SK-N-SH treated with all-trans-retinoic acid at 6 μM for 48 hours (cell line): ENCODE measurements around the gene NTM.

ENCODE experiments used
- ATAC-seq: fragments of 200-7000 bp; cut with Tn5 transposase; 3 replicates; pipeline ENCODE4 v1.9.1; 2020; ENCODE audit warnings: mild to moderate bottlenecking, moderate library complexity
- ARNTL ChIP-seq: fragments of 450-650 bp; formaldehyde crosslinking; IDR thresholded peaks from 2 replicates; pipeline ENCODE4 v1.5.0; 2020; ENCODE audit warnings: low read depth, mild to moderate bottlenecking, moderate library complexity, borderline replicate concordance
- CSDC2 ChIP-seq: fragments of 250-450 bp; sonication (Bioruptor Pico); IDR thresholded peaks from 2 replicates; pipeline ENCODE4 v1.5.0; 2020; ENCODE audit warnings: mild to moderate bottlenecking, moderate library complexity
- ESRRG ChIP-seq: fragments of 250-450 bp; sonication (Bioruptor Pico); IDR thresholded peaks from 2 replicates; pipeline ENCODE4 v1.6.1; 2021; ENCODE audit warnings: mild to moderate bottlenecking
- GLIS3 ChIP-seq: fragments of 250-450 bp; sonication (Bioruptor Pico); IDR thresholded peaks from 2 replicates; pipeline ENCODE4 v1.5.0; 2020; ENCODE audit warnings: mild to moderate bottlenecking, moderate library complexity
- PPARA ChIP-seq: fragments of 250-450 bp; sonication (Bioruptor Pico); IDR thresholded peaks from 2 replicates; pipeline ENCODE4 v1.5.0; 2020; ENCODE audit warnings: mild to moderate bottlenecking, borderline replicate concordance
- RARB ChIP-seq: fragments of 250-450 bp; sonication (Bioruptor Pico); IDR thresholded peaks from 2 replicates; pipeline ENCODE4 v1.8.0; 2021; ENCODE audit warnings: mild to moderate bottlenecking, moderate library complexity
- SNAI2 ChIP-seq: fragments of 250-450 bp; sonication (Bioruptor Pico); IDR thresholded peaks from 2 replicates; pipeline ENCODE4 v1.5.0; 2020; ENCODE audit warnings: mild to moderate bottlenecking, moderate library complexity
- TCF4 ChIP-seq: fragments of 250-450 bp; sonication (Bioruptor Pico); IDR thresholded peaks from 2 replicates; pipeline ENCODE4 v1.8.0; 2021; ENCODE audit warnings: mild to moderate bottlenecking, moderate library complexity, borderline replicate concordance
- TOX ChIP-seq: fragments of 250-450 bp; sonication (Bioruptor Pico); IDR thresholded peaks from 2 replicates; pipeline ENCODE4 v1.8.0; 2021; ENCODE audit warnings: mild to moderate bottlenecking, moderate library complexity, borderline replicate concordance
- TSHZ2 ChIP-seq: fragments of 250-450 bp; sonication (Bioruptor Pico); IDR thresholded peaks from 2 replicates; pipeline ENCODE4 v1.5.0; 2020; ENCODE audit warnings: mild to moderate bottlenecking, moderate library complexity
- ZC3H10 ChIP-seq: fragments of 250-450 bp; sonication (Bioruptor Pico); IDR thresholded peaks from 2 replicates; pipeline ENCODE4 v1.5.1; 2021; ENCODE audit warnings: mild to moderate bottlenecking, moderate library complexity
- ZFP3 ChIP-seq: fragments of 250-450 bp; sonication (Bioruptor Pico); IDR thresholded peaks from 2 replicates; pipeline ENCODE4 v1.5.0; 2020; ENCODE audit warnings: mild to moderate bottlenecking, moderate library complexity
- ZFP30 ChIP-seq: fragments of 450-650 bp; formaldehyde crosslinking; IDR thresholded peaks from 2 replicates; pipeline ENCODE4 v1.5.0; 2022; ENCODE audit warnings: mild to moderate bottlenecking, moderate library complexity
- ZNF565 ChIP-seq: fragments of 450-650 bp; formaldehyde crosslinking; conservative IDR thresholded peaks from 2 replicates; pipeline ENCODE4 v1.5.0; 2020; ENCODE audit warnings: low read depth, mild to moderate bottlenecking, moderate library complexity
- ZNF70 ChIP-seq: fragments of 450-650 bp; formaldehyde crosslinking; IDR thresholded peaks from 2 replicates; pipeline ENCODE4 v1.5.0; 2020; ENCODE audit warnings: mild to moderate bottlenecking, moderate library complexity
- ZNF8 ChIP-seq: fragments of 450-650 bp; formaldehyde crosslinking; IDR thresholded peaks from 2 replicates; pipeline ENCODE4 v1.5.0; 2020; ENCODE audit warnings: mild to moderate bottlenecking, moderate library complexity
- TF ChIP-seq, protein P1 (sequence below): fragments of 250-450 bp; sonication (Bioruptor Pico); IDR thresholded peaks from 2 replicates; pipeline ENCODE4 v1.8.0; 2020; ENCODE audit warnings: mild to moderate bottlenecking, moderate library complexity, borderline replicate concordance
- TF ChIP-seq, protein P2 (sequence below): fragments of 250-450 bp; sonication (Bioruptor Pico); IDR thresholded peaks from 2 replicates; pipeline ENCODE4 v1.5.1; 2021; ENCODE audit warnings: mild to moderate bottlenecking, moderate library complexity
- TF ChIP-seq, protein P3 (sequence below): fragments of 250-450 bp; sonication (Bioruptor Pico); IDR thresholded peaks from 2 replicates; pipeline ENCODE4 v1.8.0; 2021; ENCODE audit warnings: low read depth, mild to moderate bottlenecking, moderate library complexity, borderline replicate concordance

The NTM gene

GRCh38 chr11:131549099-131549498, 178.7 kb downstream of the NTM start (continued):
- TF ChIP-seq ZNF565 (no peak), RARB (CRISPR knock-in tag) (no peak), PPARA (CRISPR knock-in tag) (no peak)

- TF ChIP-seq ZFP3 (CRISPR knock-in tag) = no peak
- TF ChIP-seq, protein P1, sequence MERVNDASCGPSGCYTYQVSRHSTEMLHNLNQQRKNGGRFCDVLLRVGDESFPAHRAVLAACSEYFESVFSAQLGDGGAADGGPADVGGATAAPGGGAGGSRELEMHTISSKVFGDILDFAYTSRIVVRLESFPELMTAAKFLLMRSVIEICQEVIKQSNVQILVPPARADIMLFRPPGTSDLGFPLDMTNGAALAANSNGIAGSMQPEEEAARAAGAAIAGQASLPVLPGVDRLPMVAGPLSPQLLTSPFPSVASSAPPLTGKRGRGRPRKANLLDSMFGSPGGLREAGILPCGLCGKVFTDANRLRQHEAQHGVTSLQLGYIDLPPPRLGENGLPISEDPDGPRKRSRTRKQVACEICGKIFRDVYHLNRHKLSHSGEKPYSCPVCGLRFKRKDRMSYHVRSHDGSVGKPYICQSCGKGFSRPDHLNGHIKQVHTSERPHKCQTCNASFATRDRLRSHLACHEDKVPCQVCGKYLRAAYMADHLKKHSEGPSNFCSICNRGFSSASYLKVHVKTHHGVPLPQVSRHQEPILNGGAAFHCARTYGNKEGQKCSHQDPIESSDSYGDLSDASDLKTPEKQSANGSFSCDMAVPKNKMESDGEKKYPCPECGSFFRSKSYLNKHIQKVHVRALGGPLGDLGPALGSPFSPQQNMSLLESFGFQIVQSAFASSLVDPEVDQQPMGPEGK = no peak
- TF ChIP-seq ARNTL = no peak
- TF ChIP-seq, protein P2, sequence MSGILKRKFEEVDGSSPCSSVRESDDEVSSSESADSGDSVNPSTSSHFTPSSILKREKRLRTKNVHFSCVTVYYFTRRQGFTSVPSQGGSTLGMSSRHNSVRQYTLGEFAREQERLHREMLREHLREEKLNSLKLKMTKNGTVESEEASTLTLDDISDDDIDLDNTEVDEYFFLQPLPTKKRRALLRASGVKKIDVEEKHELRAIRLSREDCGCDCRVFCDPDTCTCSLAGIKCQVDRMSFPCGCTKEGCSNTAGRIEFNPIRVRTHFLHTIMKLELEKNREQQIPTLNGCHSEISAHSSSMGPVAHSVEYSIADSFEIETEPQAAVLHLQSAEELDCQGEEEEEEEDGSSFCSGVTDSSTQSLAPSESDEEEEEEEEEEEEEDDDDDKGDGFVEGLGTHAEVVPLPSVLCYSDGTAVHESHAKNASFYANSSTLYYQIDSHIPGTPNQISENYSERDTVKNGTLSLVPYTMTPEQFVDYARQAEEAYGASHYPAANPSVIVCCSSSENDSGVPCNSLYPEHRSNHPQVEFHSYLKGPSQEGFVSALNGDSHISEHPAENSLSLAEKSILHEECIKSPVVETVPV (CRISPR knock-in tag) = no peak
- no peak for TF ChIP-seq TCF4 (CRISPR knock-in tag)
- ATAC-seq = no peak
These were observed 179.4 kb downstream of the NTM start for GRCh38 chr11:131549770-131550169.

DNA sequence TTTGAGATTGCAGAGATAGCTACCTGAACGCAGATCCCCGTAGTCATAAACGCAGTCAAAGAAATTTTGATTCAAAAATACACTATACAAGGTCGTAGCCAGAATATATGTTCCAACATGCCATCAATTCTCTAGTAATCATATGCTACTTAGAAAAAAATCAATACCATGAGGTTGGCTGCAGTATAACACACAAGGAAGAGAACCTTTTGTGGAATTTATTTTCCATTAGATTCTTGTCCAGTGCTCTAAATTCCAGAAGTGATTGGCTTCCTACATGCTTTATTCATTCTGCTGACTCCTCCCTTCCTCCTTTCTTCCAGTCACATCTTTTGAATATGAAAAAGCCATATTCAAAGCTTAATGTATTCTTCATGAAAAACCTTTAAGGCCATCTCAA, 189.9 kb downstream of the NTM start:
- no peak for ATAC-seq
- no peak for TF ChIP-seq PPARA (CRISPR knock-in tag)
- TF ChIP-seq ZNF8 (CRISPR knock-in tag) = no peak
- TF ChIP-seq, protein P1 = no peak
- no peak for TF ChIP-seq GLIS3 (CRISPR knock-in tag)
- TF ChIP-seq ZNF565 = no peak
- TF ChIP-seq CSDC2 (CRISPR knock-in tag) = no peak
- no peak for TF ChIP-seq ZC3H10 (CRISPR knock-in tag)
- TF ChIP-seq ESRRG (CRISPR knock-in tag) = no peak
- TF ChIP-seq, all 23 proteins: peak for 0

- TF ChIP-seq, protein P2 (CRISPR knock-in tag) = no peak
- TF ChIP-seq TOX (CRISPR knock-in tag) (no peak), ZFP3 (CRISPR knock-in tag) (no peak), PPARA (CRISPR knock-in tag) (no peak), TCF4 (CRISPR knock-in tag) (no peak), ZNF70 (CRISPR knock-in tag) (no peak), GLIS3 (CRISPR knock-in tag) (no peak), ZFP30 (no peak), TSHZ2 (CRISPR knock-in tag) (no peak), ARNTL (no peak), SNAI2 (CRISPR knock-in tag) (no peak), ZC3H10 (CRISPR knock-in tag) (no peak), ZNF565 (no peak)
- TF ChIP-seq, protein P3, sequence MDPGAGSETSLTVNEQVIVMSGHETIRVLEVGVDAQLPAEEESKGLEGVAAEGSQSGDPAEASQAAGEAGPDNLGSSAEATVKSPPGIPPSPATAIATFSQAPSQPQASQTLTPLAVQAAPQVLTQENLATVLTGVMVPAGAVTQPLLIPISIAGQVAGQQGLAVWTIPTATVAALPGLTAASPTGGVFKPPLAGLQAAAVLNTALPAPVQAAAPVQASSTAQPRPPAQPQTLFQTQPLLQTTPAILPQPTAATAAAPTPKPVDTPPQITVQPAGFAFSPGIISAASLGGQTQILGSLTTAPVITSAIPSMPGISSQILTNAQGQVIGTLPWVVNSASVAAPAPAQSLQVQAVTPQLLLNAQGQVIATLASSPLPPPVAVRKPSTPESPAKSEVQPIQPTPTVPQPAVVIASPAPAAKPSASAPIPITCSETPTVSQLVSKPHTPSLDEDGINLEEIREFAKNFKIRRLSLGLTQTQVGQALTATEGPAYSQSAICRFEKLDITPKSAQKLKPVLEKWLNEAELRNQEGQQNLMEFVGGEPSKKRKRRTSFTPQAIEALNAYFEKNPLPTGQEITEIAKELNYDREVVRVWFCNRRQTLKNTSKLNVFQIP (CRISPR knock-in tag) = no peak
- no peak for ATAC-seq
These were observed 191.1 kb downstream of the NTM start for GRCh38 chr11:131561501-131561900.
